AG09309 (cell line): ENCODE results near the gene RPGRIP1L.
"Not testable (repeated sequence)": the region's sequence is repeated elsewhere in the genome, so short reads cannot be mapped to it uniquely, and the experiment has no call there.

Experiments used
- DNase-seq: peaks from one replicate; pipeline ENCODE4 v3.0.0-alpha.2; 2010; ENCODE audit warnings: low read depth
- H3K4me3 ChIP-seq: 2 replicates; pipeline ENCODE4 v1.5.1; 2011; ENCODE audit warnings: mild to moderate bottlenecking, low read depth, low read length, moderate library complexity; ENCODE audit not compliant: control insufficient read depth
- CTCF ChIP-seq: IDR thresholded peaks from 2 replicates; pipeline ENCODE4 v1.5.1; 2011; ENCODE audit warnings: mild to moderate bottlenecking, low read depth, low read length, inconsistent platforms; ENCODE audit not compliant: insufficient read depth, control insufficient read depth; ENCODE audit errors: missing control alignments

RPGRIP1L gene

GRCh38 chr16:53686710-53687109, 16.9 kb downstream of the RPGRIP1L start:
- H3K4me3 ChIP-seq = no peak overlapping the region
- DNase-seq = no peak
- TF ChIP-seq CTCF = no peak

GRCh38 chr16:53685334-53685733, 18.3 kb downstream of the RPGRIP1L start:
- not testable (repeated sequence) for H3K4me3 ChIP-seq, DNase-seq

GRCh38 chr16:53681354-53681753, 22.3 kb downstream of the RPGRIP1L start:
- no peak for DNase-seq
- H3K4me3 ChIP-seq = no peak overlapping the region
- TF ChIP-seq CTCF = no peak

- DNase-seq = no peak
- no peak for TF ChIP-seq CTCF
- no peak overlapping the region for H3K4me3 ChIP-seq
Measured at GRCh38 chr16:53680756-53681155, 22.9 kb downstream of the RPGRIP1L start.

GRCh38 chr16:53678756-53679343, 24.8 kb downstream of the RPGRIP1L start:
- DNase-seq = no peak
- no peak for TF ChIP-seq CTCF
- H3K4me3 ChIP-seq = no peak overlapping the region

GRCh38 chr16:53678155-53678554, 25.5 kb downstream of the RPGRIP1L start:
- H3K4me3 ChIP-seq = no peak overlapping the region
- DNase-seq = no peak
- TF ChIP-seq CTCF = no peak

GRCh38 chr16:53673189-53673588, 30.5 kb downstream of the RPGRIP1L start:
- H3K4me3 ChIP-seq = no peak overlapping the region
- no peak for TF ChIP-seq CTCF

More at GRCh38 chr16:53673189-53673588, 30.5 kb downstream of the RPGRIP1L start:
- DNase-seq = no peak
